Right lobe of liver (tissue), 4 donors: Measurements from ENCODE around the gene FBXO2.

Experiments used
- POLR2A ChIP-seq: fragments of 450-650 bp; IDR thresholded peaks from one replicate; pipeline ENCODE4 v1.6.1; 2017; ENCODE audit warnings: antibody characterized with exemption, mild to moderate bottlenecking
- TF ChIP-seq, protein P1 (sequence below), 4 donors: fragments of 200-600 bp in 3 of 4; fragments of 450-650 bp in 1 of 4; IDR thresholded peaks; one replicate each; pipeline versions ENCODE4 v1.5.1 to v1.8.0; 2016 to 2022; ENCODE audit warnings: antibody characterized with exemption in 4 of 4, mild to moderate bottlenecking in 2 of 4
- donor health status: DM: no; HTN: no; CAD: no.
- donor health status: DM: no; HTN: no; CAD: no.
- donor health status: DM: no; HTN: yes; CAD: no.

DNA sequence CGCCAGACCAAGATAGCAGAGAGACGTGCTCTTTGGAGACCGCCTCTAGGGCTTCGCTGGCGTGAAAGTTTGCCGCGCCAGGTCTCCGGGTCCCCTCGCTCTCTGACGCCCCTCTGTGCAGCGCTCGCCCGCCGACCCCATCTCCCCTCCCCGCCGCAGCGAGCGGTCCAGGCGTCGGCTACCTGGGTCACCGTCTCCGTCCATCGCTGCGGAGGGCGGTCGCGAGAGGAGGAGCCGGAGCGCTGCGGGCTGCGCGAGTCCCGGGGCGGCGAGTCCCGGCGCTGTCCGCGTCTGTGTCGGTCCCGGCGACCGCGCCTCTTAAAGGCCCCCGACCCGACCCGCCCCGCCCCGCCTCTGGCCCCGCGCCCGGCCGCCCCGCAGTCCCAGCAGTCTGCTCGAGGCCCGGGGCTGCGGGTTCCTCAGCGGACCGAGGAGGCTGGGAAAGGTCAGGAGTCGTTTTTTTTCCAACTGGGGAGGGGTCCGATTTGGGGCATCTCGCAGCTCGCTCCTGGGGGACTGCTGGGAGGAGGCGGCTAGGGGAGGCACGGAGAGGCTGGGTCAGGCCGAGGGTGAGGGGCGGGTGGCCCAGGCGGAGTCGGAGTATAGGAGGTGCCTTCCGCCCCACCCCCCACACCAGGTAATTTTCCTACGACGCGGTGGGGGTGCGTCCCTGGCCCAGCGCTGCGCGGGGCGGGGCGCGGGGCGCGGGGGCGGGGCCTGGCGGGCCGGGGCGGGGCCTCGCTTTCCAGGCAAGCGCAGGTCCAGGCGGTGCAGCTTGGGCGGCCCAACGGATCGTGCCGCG, at the start of gene FBXO2, which contains the start of gene FBXO44:
- TF ChIP-seq, protein P1, sequence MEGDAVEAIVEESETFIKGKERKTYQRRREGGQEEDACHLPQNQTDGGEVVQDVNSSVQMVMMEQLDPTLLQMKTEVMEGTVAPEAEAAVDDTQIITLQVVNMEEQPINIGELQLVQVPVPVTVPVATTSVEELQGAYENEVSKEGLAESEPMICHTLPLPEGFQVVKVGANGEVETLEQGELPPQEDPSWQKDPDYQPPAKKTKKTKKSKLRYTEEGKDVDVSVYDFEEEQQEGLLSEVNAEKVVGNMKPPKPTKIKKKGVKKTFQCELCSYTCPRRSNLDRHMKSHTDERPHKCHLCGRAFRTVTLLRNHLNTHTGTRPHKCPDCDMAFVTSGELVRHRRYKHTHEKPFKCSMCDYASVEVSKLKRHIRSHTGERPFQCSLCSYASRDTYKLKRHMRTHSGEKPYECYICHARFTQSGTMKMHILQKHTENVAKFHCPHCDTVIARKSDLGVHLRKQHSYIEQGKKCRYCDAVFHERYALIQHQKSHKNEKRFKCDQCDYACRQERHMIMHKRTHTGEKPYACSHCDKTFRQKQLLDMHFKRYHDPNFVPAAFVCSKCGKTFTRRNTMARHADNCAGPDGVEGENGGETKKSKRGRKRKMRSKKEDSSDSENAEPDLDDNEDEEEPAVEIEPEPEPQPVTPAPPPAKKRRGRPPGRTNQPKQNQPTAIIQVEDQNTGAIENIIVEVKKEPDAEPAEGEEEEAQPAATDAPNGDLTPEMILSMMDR (IDR thresholded peaks at IDR 0.05) = no peak
- no peak for TF ChIP-seq POLR2A
